HepG2 (cell line): ENCODE measurements around the gene FAAH2.

Experiments used
- AHR ChIP-seq: IDR thresholded peaks from 2 replicates; pipeline ENCODE4 v1.6.1; 2018; ENCODE audit warnings: missing genetic modification reagents, missing compliant biosample characterization
- ELK4 ChIP-seq: sonication (generic); formaldehyde crosslinking; IDR thresholded peaks from 2 replicates; pipeline ENCODE4 v1.9.0; 2021; ENCODE audit warnings: missing genetic modification reagents, borderline replicate concordance
- FLYWCH1 ChIP-seq: sonication (generic); formaldehyde crosslinking; IDR thresholded peaks from 2 replicates; pipeline ENCODE4 v1.8.1; 2023; ENCODE audit warnings: mild to moderate bottlenecking, missing genetic modification reagents
- HMG20A ChIP-seq: IDR thresholded peaks from 2 replicates; pipeline ENCODE4 v1.6.1; 2016; ENCODE audit warnings: borderline replicate concordance
- HNRNPUL1 ChIP-seq: fragments of 200-400 bp; formaldehyde crosslinking; IDR thresholded peaks from 2 replicates; pipeline ENCODE4 v1.6.1; 2017; ENCODE audit warnings: low read depth, mild to moderate bottlenecking, low read length, moderate library complexity
- KDM5B ChIP-seq: sonication (generic); formaldehyde crosslinking; IDR thresholded peaks from 2 replicates; pipeline ENCODE4 v1.4.0; 2020; ENCODE audit warnings: missing genetic modification reagents, mild to moderate bottlenecking, borderline replicate concordance
- NFYB ChIP-seq: sonication (generic); formaldehyde crosslinking; IDR thresholded peaks from 2 replicates; pipeline ENCODE4 v1.4.0; 2020; ENCODE audit warnings: missing genetic modification reagents
- RFX3 ChIP-seq: IDR thresholded peaks from 2 replicates; pipeline ENCODE4 v1.6.1; 2016; ENCODE audit warnings: missing biosample characterization, missing genetic modification reagents
- SIN3A ChIP-seq: IDR thresholded peaks from 2 replicates; pipeline ENCODE4 v1.6.1; 2011; ENCODE audit warnings: low read depth, mild to moderate bottlenecking, control low read depth, low read length, borderline replicate concordance
- TAF15 ChIP-seq: fragments of 200-400 bp; formaldehyde crosslinking; IDR thresholded peaks from one replicate; pipeline ENCODE4 v1.6.1; 2018; ENCODE audit warnings: mild to moderate bottlenecking, low read depth, low read length; ENCODE audit not compliant: poor library complexity, severe bottlenecking
- TCF12 ChIP-seq, 2 experiments: fragments of 450-650 bp in 1 of 2; sonication (generic) in 1 of 2; formaldehyde crosslinking in 1 of 2; IDR thresholded peaks; 2 replicates each; pipeline versions ENCODE4 v1.6.1 to v1.8.0; 2017 to 2022; ENCODE audit warnings: antibody characterized with exemption in 1 of 2, mild to moderate bottlenecking in 1 of 2, missing genetic modification reagents in 1 of 2, moderate library complexity in 1 of 2
- ZBTB33 ChIP-seq: sonication (generic); formaldehyde crosslinking; IDR thresholded peaks from 2 replicates; pipeline ENCODE4 v1.4.0; 2020; ENCODE audit warnings: missing genetic modification reagents
- ZFX ChIP-seq: sonication (generic); formaldehyde crosslinking; IDR thresholded peaks from 2 replicates; pipeline ENCODE4 v1.4.0; 2020; ENCODE audit warnings: mild to moderate bottlenecking, low read depth, missing genetic modification reagents, moderate library complexity
- ZNF446 ChIP-seq: sonication (generic); formaldehyde crosslinking; IDR thresholded peaks from 2 replicates; pipeline ENCODE4 v1.5.0; 2020; ENCODE audit warnings: mild to moderate bottlenecking, missing genetic modification reagents

GRCh38 chrX:57313583-57314215 is 27.2 kb downstream of the FAAH2 start:
- TF ChIP-seq TAF15 (no peak), TCF12 (IDR thresholded peaks at IDR 0.05) (no peak), TCF12 (CRISPR knock-in tag; IDR thresholded peaks at IDR 0.05) (no peak), ZNF446 (no peak), ELK4 (CRISPR knock-in tag) (no peak), AHR (CRISPR knock-in tag) (no peak), HMG20A (CRISPR knock-in tag) (no peak), ZBTB33 (CRISPR knock-in tag) (no peak), RFX3 (CRISPR knock-in tag) (no peak), SIN3A (no peak), NFYB (CRISPR knock-in tag) (no peak), HNRNPUL1 (no peak), FLYWCH1 (no peak), ZFX (CRISPR knock-in tag) (no peak), KDM5B (no peak)
